ENCODE results near the gene HOXA3. TPM values are rescaled to one million over a fixed set of nuclear protein-coding genes. Genes with fewer than 3 reads are reported as not detected.
A peak's percentile ranks its signal among the peaks of the same experiment; 100 is the strongest.

HOXA3 gene
- polyA plus RNA-seq, 4 donors: 38.6 to 53.0 (median 46.3) TPM

GRCh38 chr7:27146491-27147198 is 5.7 kb downstream of the HOXA3 start:
- no peak for DNase-seq (ENCODE audit: low read depth in 4 of 4, low spot score in 3 of 4)

GRCh38 chr7:27145914-27146412 is 6.4 kb downstream of the HOXA3 start:
- DNase-seq (ENCODE audit: low read depth in 4 of 4, low spot score in 3 of 4): no peak

GRCh38 chr7:27145165-27145913 is 7.0 kb downstream of the HOXA3 start:
- DNase-seq (ENCODE audit: low read depth in 4 of 4, low spot score in 3 of 4): no peak

DNA sequence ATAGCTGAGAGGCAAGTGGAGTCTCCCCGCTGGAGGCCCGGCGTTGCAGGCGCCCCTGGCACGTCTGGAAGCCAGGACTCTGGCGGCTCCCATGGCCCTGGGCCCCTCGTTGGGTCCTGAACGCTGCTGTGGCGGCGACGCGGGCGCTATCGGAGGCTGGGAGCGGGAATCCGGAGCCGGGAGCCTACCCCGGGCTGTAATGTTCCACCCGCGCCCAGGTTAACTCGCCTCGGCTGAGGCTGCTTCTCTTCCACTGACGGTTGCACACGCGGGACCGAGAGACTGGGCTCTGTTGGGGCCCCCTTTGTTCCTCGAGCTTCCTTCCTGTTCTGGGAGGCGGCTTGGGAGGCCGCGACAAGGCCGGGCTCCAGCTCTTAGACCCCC is 7.6 kb downstream of the HOXA3 start:
- DNase-seq (ENCODE audit: low read depth in 4 of 4, low spot score in 3 of 4): no peak

- no peak for DNase-seq (ENCODE audit: low read depth in 4 of 4, low spot score in 3 of 4)
These were observed 8.2 kb downstream of the HOXA3 start for GRCh38 chr7:27143950-27144780.

DNA sequence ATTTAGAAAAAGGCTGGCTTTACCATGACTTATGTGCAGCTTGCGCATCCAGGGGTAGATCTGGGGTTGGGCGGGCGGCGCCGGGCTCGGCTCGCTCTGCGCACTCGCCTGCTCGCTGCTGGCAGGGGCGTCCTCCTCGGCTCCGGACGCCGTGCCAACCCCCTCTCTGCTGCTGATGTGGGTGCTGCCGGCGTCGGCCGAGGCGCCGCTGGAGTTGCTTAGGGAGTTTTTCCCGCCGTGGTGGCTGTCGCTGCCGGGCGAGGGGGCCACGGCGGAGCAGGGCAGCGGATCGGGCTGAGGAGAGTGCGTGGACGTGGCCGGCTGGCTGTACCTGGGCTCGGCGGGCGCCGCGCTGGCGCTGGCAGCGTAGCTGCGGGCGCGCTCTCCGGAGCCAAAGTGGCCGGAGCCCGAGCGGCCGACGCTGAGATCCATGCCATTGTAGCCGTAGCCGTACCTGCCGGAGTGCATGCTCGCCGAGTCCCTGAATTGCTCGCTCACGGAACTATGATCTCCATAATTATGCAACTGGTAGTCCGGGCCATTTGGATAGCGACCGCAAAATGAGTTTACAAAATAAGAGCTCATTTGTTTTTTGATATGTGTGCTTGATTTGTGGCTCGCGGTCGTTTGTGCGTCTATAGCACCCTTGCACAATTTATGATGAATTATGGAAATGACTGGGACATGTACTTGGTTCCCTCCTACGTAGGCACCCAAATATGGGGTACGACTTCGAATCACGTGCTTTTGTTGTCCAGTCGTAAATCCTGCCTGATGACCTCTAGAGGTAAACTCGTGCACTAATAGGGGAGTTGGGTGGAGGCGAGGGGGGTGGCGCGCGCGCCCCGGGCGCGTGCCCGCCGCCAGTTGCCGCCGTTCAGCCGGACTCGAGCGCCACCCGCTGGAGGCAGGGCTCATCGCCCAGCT is 9.1 kb downstream of the HOXA3 start, which contains the start of gene HOXA5:
Gene HOXA5, minus strand, starts transcription at position 659 of the 927 bp plus-strand sequence. Its CDS starts 74 bp downstream, at position 585.
- peak in 3 of 4 donors; percentile 87 to 90 (median 87) for DNase-seq (ENCODE audit: low read depth in 4 of 4, low spot score in 3 of 4)

DNA sequence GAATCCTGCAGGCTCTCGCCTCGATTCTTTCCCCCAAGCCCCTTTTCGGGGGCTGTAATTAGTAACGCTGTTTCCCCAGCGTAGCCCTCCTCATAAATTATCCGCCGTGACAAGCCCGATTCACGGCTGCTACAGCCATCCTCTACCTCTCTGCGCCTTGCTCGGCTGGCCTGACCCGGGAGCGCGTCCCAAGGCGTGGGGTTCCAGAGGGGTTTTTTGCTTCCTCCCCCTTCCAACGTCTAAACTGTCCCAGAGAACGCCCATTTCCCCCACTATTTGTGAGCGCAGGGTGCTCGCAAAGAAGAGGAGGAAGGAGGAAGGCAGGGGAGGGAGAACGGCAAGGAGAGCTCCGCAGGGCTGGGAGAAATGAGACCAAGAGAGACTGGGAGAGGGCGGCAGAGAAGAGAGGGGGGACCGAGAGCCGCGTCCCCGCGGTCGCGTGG is 9.8 kb downstream of the HOXA3 start:
- no peak for DNase-seq (ENCODE audit: low read depth in 4 of 4, low spot score in 3 of 4)

- DNase-seq (ENCODE audit: low read depth in 4 of 4, low spot score in 3 of 4): no peak
These were observed 10.3 kb downstream of the HOXA3 start for GRCh38 chr7:27141923-27142579.

GRCh38 chr7:27141137-27141922 is 11.1 kb downstream of the HOXA3 start:
- no peak for DNase-seq (ENCODE audit: low read depth in 4 of 4, low spot score in 3 of 4)

- DNase-seq (ENCODE audit: low read depth in 4 of 4, low spot score in 3 of 4): no peak
These were observed 12.1 kb downstream of the HOXA3 start for GRCh38 chr7:27140126-27140857.

GRCh38 chr7:27139334-27140125 is 12.9 kb downstream of the HOXA3 start:
- no peak for DNase-seq (ENCODE audit: low read depth in 4 of 4, low spot score in 3 of 4)

- DNase-seq (ENCODE audit: low read depth in 4 of 4, low spot score in 3 of 4): no peak
These were observed 13.4 kb downstream of the HOXA3 start for GRCh38 chr7:27138985-27139333.

GRCh38 chr7:27138472-27138871 is 13.9 kb downstream of the HOXA3 start:
- no peak for DNase-seq (ENCODE audit: low read depth in 4 of 4, low spot score in 3 of 4)

GRCh38 chr7:27137640-27138315 is 14.6 kb downstream of the HOXA3 start:
- DNase-seq (ENCODE audit: low read depth in 4 of 4, low spot score in 3 of 4): no peak

- no peak for DNase-seq (ENCODE audit: low read depth in 4 of 4, low spot score in 3 of 4)
These were observed 18.0 kb downstream of the HOXA3 start for GRCh38 chr7:27134392-27134791.

DNA sequence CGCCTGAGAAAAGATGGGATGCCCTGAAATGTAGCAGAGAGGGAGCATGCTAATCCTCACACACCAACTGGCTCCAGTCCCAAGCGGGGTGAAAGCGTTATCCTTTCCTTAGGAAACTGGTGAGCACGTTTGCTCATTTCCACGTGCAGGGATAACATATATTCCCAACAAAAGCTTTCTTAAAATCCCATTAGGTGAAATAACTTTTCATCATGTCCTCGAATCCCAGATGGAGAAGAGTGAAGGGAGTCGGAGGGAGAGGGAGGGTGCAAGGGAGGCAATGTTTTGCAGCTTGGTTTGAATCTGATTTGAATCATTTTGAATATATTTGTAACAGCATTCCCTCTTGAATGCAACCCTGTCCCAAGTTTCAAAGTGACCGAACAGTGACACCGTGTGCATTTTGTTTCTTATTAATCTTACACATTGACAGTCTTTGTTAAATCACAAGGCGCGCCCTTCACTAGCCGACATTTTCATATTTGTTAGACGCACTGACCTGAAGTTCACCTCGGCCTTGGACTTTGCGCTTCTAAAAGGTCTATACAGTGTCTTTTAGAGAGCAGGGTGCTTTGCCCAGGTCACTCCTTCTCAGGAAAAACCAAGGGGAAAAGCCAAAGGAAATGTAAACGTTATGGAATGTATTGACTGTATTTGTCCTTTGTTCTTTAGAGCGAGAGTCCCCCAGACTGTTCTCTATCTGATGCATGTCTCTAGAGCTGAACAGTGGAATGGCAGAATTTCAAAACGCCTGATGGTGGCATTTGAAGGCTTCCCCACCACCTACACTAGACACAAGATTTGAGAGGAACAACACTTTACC is 18.8 kb downstream of the HOXA3 start:
- no peak for DNase-seq (ENCODE audit: low read depth in 4 of 4, low spot score in 3 of 4)
